Measurements from ENCODE around the gene SRPK2.
"Not testable (repeated sequence)": the region's sequence is repeated elsewhere in the genome, so short reads cannot be mapped to it uniquely, and the experiment has no call there.

SRPK2 gene

GRCh38 chr7:105339404-105340323 is 49.1 kb downstream of the SRPK2 start:
- DNase-seq (ENCODE audit: low read depth) = no peak

- no peak for DNase-seq (ENCODE audit: low read depth)
Measured at GRCh38 chr7:105337529-105337928, 51.2 kb downstream of the SRPK2 start.

DNA sequence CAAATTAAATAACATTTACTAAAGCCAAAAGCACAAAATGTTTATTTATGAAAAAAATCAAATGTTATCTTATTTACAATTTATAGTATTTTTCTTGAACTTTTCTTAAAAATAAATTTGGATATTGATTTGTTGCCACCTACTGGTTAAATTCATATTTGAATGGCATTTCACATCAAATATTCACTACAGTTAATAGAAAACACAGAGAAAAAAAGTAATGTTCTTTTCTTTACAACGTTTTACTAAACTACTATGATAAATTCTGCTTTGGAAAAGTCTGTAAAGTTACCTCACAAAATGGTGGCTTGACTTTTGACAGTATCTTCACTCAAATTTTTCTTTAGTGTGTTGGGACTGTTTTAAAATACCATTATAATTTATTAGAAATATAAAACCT is 52.7 kb downstream of the SRPK2 start:
- DNase-seq (ENCODE audit: low read depth) = no peak

DNA sequence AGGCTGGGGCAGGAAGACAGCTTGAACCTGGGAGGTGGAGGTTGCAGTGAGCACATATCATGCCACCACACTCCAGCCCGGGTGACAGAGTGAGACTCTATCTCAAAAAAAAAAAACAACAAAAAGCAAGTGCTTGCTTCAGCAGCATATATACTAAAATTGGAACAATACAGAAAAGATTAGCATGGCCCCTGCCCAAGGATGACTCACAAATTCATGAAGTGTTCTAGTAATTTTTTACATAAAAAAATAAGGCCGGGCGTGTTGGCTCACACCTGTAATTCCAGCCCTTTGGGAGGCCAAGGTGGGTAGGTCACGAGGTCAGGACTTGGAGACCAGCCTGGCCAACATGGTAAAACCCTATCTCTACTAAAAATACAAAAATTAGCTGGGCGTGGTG is 56.1 kb downstream of the SRPK2 start:
- not testable (repeated sequence) for DNase-seq (ENCODE audit: low read depth)

DNA sequence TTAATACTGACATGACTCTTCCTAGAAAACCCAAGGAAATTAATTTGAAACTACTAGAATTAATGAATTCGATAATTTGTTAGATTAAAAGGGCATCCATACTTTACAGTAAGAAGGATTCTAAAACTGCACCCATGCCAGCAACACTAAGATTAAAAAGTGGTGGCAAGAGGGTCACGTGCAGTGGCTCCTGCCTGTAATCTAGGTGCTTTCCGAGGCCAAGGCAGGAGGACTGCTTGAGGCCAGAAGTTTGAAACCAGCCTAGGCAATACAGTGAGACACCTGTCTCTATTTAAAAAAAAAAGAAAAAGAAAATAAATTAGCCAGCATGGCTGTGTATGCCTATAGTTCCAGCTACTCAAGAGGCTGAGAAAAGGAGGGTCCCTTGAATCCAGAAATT is 58.2 kb downstream of the SRPK2 start:
- DNase-seq (ENCODE audit: low read depth) = no peak

GRCh38 chr7:105327201-105327600 is 61.5 kb downstream of the SRPK2 start:
- no peak for DNase-seq (ENCODE audit: low read depth)

- DNase-seq (ENCODE audit: low read depth) = no peak
Measured at GRCh38 chr7:105325216-105325904, 63.4 kb downstream of the SRPK2 start.

- DNase-seq (ENCODE audit: low read depth) = not testable (repeated sequence)
Measured at GRCh38 chr7:105324606-105325005, 64.1 kb downstream of the SRPK2 start.

- DNase-seq (ENCODE audit: low read depth) = no peak
Measured at GRCh38 chr7:105323366-105323765, 65.4 kb downstream of the SRPK2 start.

DNA sequence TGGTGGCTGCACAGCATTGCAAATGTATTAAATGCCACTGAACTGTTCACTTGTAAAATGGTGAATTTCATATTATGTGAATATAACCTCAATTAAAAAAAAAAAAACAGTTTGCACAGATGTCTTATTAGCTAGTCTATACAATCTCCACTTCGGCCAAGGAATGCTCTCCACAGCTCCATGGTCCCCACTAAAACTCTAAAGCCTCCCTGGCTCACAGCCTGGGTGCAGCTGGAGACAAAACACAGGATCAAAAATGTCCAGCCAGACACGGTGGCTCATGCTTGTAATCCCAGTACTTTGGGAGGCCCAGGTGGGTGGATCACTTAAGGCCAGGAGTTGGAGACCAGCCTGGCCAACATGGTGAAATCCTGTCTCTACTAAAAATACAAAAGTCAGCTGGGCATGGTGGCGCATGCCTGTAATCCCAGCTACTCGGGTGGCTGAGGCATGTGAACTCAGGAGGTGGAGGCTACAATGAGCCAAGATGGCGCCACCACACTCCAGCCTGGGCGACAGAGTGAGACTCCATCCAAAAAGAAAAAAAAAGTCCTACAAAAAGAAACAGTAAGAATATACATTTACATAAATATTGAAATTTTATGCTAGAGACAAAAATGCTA is 66.0 kb downstream of the SRPK2 start:
- no peak for DNase-seq (ENCODE audit: low read depth)

- DNase-seq (ENCODE audit: low read depth) = no peak
Measured at GRCh38 chr7:105321754-105322455, 66.8 kb downstream of the SRPK2 start.

DNA sequence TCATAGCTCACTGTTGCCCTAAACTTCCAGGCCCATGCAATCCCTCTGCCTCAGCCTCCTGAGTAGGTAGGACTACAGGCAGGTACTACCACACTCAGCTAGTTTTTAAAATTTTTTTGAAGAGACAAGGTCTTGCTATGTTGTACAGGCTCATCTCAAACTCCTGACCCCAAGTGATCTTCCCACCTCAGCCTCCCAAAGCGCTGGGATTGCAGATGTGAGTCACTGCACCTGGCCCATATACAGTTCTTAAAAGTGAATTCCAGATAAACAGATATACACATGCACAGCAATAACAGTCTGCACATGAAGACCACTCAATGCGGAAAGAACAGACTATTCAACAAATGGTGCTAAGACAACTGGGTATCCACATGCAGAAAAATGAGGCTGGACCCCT is 67.8 kb downstream of the SRPK2 start:
- no peak for DNase-seq (ENCODE audit: low read depth)

GRCh38 chr7:105319578-105319977 is 69.1 kb downstream of the SRPK2 start:
- DNase-seq (ENCODE audit: low read depth) = no peak

DNA sequence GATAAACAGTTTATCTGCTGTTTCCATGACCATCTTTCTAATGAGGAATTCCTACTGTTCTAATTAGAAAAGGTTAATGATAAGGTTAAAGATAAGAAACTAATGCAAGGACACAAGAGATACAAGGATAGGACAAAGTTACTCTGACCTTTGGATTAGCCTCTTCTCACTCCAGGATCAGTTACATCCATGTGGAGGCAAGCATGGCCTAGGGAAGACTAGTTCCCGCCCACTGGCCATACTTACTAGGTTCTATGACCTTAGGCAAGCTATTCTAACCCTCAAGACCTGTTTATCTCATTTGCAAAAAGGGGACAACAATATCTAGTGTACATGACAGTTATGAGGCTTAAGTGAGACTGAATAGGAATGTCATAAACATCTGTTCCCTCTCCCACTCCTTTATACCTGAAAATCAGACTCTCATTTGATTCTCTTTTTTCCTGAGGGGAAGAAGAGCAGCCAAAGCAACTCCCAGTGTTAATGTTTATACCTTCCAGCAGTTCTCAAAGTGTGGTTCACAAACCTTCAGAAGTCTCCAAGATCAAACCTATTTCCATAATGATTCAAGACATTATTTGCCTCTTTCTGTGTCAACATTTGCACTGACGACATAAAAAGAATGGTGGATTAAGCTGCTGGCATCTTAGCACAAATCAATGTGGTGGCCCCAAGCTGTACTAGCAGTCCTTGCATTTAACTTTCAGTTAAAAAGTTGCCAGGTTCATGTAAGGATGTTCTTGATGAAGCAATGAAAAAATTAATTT is 72.0 kb downstream of the SRPK2 start:
- DNase-seq (ENCODE audit: low read depth) = no peak

GRCh38 chr7:105315357-105315756 is 73.4 kb downstream of the SRPK2 start:
- DNase-seq (ENCODE audit: low read depth) = no peak

GRCh38 chr7:105309235-105310169 is 79.2 kb downstream of the SRPK2 start:
- no peak for DNase-seq (ENCODE audit: low read depth)

GRCh38 chr7:105307163-105307672 is 81.5 kb downstream of the SRPK2 start:
- DNase-seq (ENCODE audit: low read depth) = no peak

GRCh38 chr7:105306298-105306748 is 82.4 kb downstream of the SRPK2 start:
- DNase-seq (ENCODE audit: low read depth) = no peak

GRCh38 chr7:105305633-105306032 is 83.1 kb downstream of the SRPK2 start:
- DNase-seq (ENCODE audit: low read depth) = no peak

Data from EH (cell line).